Endothelial cell of umbilical vein (primary cell): ENCODE results near the gene RAB35. TPM values are rescaled to one million over a fixed set of nuclear protein-coding genes. Genes with fewer than 3 reads are reported as not detected.

ENCODE experiments used
- BruUV-seq: library from RNA; stranded (reverse); fragments of 400-500 nt; replicated peaks from 2 replicates; lab custom pipeline; 2021; lab: Mats Ljungman, UMichigan
- CTCF ChIA-PET: fragments of 300-600, 350-600 bp; sonication (Branson Sonifier 250); formaldehyde crosslinking; loops from one replicate; lab custom pipeline; 2021; ENCODE audit warnings: antibody characterized with exemption, inconsistent platforms; lab: Charles Lee
- POLR2A ChIA-PET: fragments of 300-600, 350-600 bp; sonication (Branson Sonifier 250); formaldehyde crosslinking; loops from one replicate; lab custom pipeline; 2021; ENCODE audit warnings: antibody characterized with exemption, inconsistent platforms; lab: Charles Lee
- DNase-seq: peaks from one replicate; pipeline ENCODE4 v3.0.0-alpha.2; 2011; ENCODE audit warnings: low read depth, low spot score
- FAIRE-seq: peaks from 2 replicates; lab custom pipeline; 2011; peaks lifted over from hg19 to GRCh38; lab: Jason Lieb, UNC
- H2AFZ ChIP-seq: 2 replicates; pipeline ENCODE4 v1.6.0; 2012; ENCODE audit warnings: low read depth, low read length, control low read depth, inconsistent platforms
- H3K27ac ChIP-seq: 2 replicates; pipeline ENCODE4 v1.5.1; 2011; ENCODE audit warnings: low read depth, mild to moderate bottlenecking, control low read depth, low read length, moderate library complexity; ENCODE audit not compliant: insufficient read depth
- H3K27me3 ChIP-seq, 2 experiments: 2 replicates each; pipeline versions ENCODE4 v1.6.0 to v1.6.1; 2011; ENCODE audit warnings: low read length in 2 of 2, mixed read lengths in 1 of 2; ENCODE audit not compliant: control insufficient read depth in 2 of 2, insufficient read depth in 2 of 2
- H3K36me3 ChIP-seq, 2 experiments: 2 replicates in 1 of 2; 3 replicates in 1 of 2; pipeline ENCODE4 v1.5.1; 2011; ENCODE audit warnings: low read length in 2 of 2, mild to moderate bottlenecking in 1 of 2, moderate library complexity in 1 of 2; ENCODE audit not compliant: control insufficient read depth in 2 of 2, insufficient read depth in 2 of 2; ENCODE audit errors: extremely low read depth in 1 of 2
- H3K4me1 ChIP-seq: 3 replicates; pipeline ENCODE4 v1.5.1; 2011; ENCODE audit warnings: mild to moderate bottlenecking, low read length; ENCODE audit not compliant: control insufficient read depth, insufficient read depth; ENCODE audit errors: extremely low read depth
- H3K4me2 ChIP-seq: 2 replicates; pipeline ENCODE4 v1.6.1; 2011; ENCODE audit warnings: low read length, control low read depth, mixed read lengths; ENCODE audit not compliant: insufficient read depth
- H3K4me3 ChIP-seq, 3 experiments: fragments of 200-600 bp in 1 of 3; sonication (generic), shearing (Covaris generic) in 1 of 3; replicated peaks in 1 of 3; 2 replicates each; pipeline ENCODE4 v1.5.1; 2011 to 2016; ENCODE audit warnings: control low read depth in 3 of 3, low read length in 3 of 3, mild to moderate bottlenecking in 2 of 3, inconsistent platforms in 1 of 3, low read depth in 1 of 3, moderate library complexity in 1 of 3; ENCODE audit not compliant: insufficient read depth in 1 of 3
- H3K79me2 ChIP-seq: 2 replicates; pipeline ENCODE4 v1.6.0; 2012; ENCODE audit warnings: low read length, inconsistent platforms; ENCODE audit not compliant: control insufficient read depth, insufficient read depth
- H3K9ac ChIP-seq: replicated peaks from 2 replicates; pipeline ENCODE3; 2011; ENCODE audit warnings: low read length, control low read depth; ENCODE audit not compliant: insufficient read depth; ENCODE audit errors: extremely low read depth
- H3K9me1 ChIP-seq: replicated peaks from 3 replicates; pipeline ENCODE4 v1.6.0; 2011; ENCODE audit warnings: mild to moderate bottlenecking, low read length; ENCODE audit not compliant: control insufficient read depth, insufficient read depth; ENCODE audit errors: extremely low read depth
- H3K9me3 ChIP-seq: replicated peaks from 2 replicates; pipeline ENCODE4 v1.5.1; 2012; ENCODE audit warnings: low read length, inconsistent platforms; ENCODE audit not compliant: control insufficient read depth, insufficient read depth
- H4K20me1 ChIP-seq: replicated peaks from 2 replicates; pipeline ENCODE3; 2011; ENCODE audit warnings: mild to moderate bottlenecking, low read length; ENCODE audit not compliant: control insufficient read depth, insufficient read depth; ENCODE audit errors: extremely low read depth
- EZH2 ChIP-seq: IDR thresholded peaks from 2 replicates; pipeline ENCODE4 v1.6.1; 2012; ENCODE audit warnings: borderline replicate concordance, low read depth, mild to moderate bottlenecking, moderate library complexity, low read length, inconsistent platforms; ENCODE audit not compliant: severe bottlenecking
- FOS ChIP-seq: IDR thresholded peaks from 2 replicates; pipeline ENCODE4 v1.6.1; 2011; ENCODE audit warnings: mild to moderate bottlenecking, low read length, moderate library complexity, borderline replicate concordance; ENCODE audit not compliant: insufficient read depth
- GATA2 ChIP-seq: IDR thresholded peaks from 2 replicates; pipeline ENCODE4 v1.7.0; 2011; ENCODE audit warnings: low read depth, mild to moderate bottlenecking, moderate library complexity, mixed read lengths, low read length; ENCODE audit not compliant: insufficient read length, insufficient read depth
- JUN ChIP-seq: IDR thresholded peaks from 2 replicates; pipeline ENCODE4 v1.6.1; 2011; ENCODE audit warnings: borderline replicate concordance, low read depth; ENCODE audit not compliant: insufficient read length, insufficient read depth
- MYC ChIP-seq: IDR thresholded peaks from one replicate; pipeline ENCODE4 v1.6.1; 2011; ENCODE audit warnings: mild to moderate bottlenecking, low read depth, low read length
- POLR2A ChIP-seq: IDR thresholded peaks from 2 replicates; pipeline ENCODE4 v1.6.1; 2012; ENCODE audit warnings: low read depth, mild to moderate bottlenecking, control low read depth, low read length
- POLR2AphosphoS5 ChIP-seq: IDR thresholded peaks from 2 replicates; pipeline ENCODE4 v1.6.1; 2012; ENCODE audit warnings: low read depth, mild to moderate bottlenecking, control low read depth, low read length, moderate library complexity; ENCODE audit not compliant: insufficient read depth
- dilution Hi-C: fragments of 300-500 bp; cut with MboI; formaldehyde crosslinking; loops from one replicate; pipeline ENCODE4 v1.15.0; 2019; ENCODE audit warnings: low sequenced_read_pairs; ENCODE audit not compliant: extremely low pct_ligation_motif_present
- intact Hi-C: fragments of 100-400 bp; cut with micrococcal nuclease; formaldehyde crosslinking; loops from one replicate; pipeline ENCODE4 v1.10.0; 2022
- polyA plus RNA-seq, 4 experiments: library from polyadenylated mRNA; depleted of rRNA in 3 of 4; stranded (reverse) in 3 of 4; unstranded in 1 of 4; fragments of >200 nt; gene quantifications; 2 replicates each; pipeline versions ENCODE4 v1.2.1 to v1.2.3, GENCODE V29; 2011 to 2012; ENCODE audit warnings: missing spikeins in 1 of 4
- total RNA-seq: library from RNA; stranded (reverse); gene quantifications from 2 replicates; pipeline ENCODE4 v1.2.3, GENCODE V29; 2021
- TF ChIP-seq, protein P1 (sequence below): IDR thresholded peaks from 2 replicates; pipeline ENCODE4 v1.6.1; 2011; ENCODE audit not compliant: insufficient read depth, insufficient read length
- TF ChIP-seq, protein P2 (sequence below), 2 donors: IDR thresholded peaks; 1 replicate in 1 of 2; 2 replicates in 1 of 2; pipeline ENCODE4 v1.5.1; 2011; ENCODE audit warnings: low read length in 2 of 2, mild to moderate bottlenecking in 2 of 2, moderate library complexity in 2 of 2, control low read depth in 1 of 2, inconsistent platforms in 1 of 2, low read depth in 1 of 2; ENCODE audit not compliant: insufficient read depth in 1 of 2; ENCODE audit errors: extremely low read depth in 1 of 2

RAB35 gene
- total and polyA plus RNA-seq, 2 donors (not counting 3 experiments of a cell fraction or from before 2014, with no cell fraction given), result 70.5 to 80.3 TPM

DNA sequence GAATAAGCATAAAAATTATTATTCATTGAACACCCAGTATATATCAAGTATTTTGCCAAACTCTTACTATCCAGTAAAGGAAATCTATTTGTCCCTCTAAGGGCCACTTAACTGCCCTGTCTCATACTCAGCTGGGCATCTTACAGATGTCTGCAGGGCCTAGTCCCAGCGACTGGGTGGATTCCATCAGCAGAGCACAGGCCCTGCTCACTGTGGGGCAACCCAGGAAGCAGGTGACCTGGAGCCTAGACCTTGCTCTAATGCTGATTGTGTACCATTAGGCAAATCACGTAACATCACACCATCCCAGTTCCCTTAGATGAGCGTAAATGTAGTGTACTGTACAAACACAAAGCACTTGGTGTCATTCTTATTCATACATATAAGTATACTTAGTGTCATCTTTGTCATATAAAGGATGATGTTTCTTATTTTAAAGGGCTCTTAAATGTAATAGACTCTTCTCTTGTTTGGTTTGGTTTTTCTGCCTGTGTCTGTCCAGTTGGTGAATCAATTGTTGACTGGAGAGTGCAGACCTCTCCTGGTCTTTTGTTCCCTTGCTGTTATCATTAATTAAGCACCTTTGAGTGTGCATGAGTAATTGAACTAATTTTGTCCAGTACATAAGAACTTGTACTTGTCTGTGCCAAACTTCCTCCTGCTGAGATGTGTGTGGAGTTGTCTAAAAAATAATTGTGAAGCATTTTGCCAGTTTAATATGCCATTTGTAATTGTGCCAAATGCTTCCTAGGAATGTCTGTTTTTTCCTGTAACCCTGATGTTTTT, 49.3 kb downstream of the RAB35 start:
- POLR2A ChIA-PET, result no interaction called here
- BruUV-seq, result no TSS peak
- DNase-seq, result no peak
- no peaks in the 10 kb centered on the region for H3K4me1 ChIP-seq
- dilution Hi-C loops (no loop called here), intact Hi-C loops (no loop called here)
- FAIRE-seq, result no peak
- H2AFZ ChIP-seq, result no peak overlapping the region
- TF ChIP-seq POLR2A, result no peak
- TF ChIP-seq FOS, result no peak
- no peak for TF ChIP-seq MYC
- no peak for TF ChIP-seq JUN
- no peak for TF ChIP-seq EZH2
- TF ChIP-seq, protein P1, sequence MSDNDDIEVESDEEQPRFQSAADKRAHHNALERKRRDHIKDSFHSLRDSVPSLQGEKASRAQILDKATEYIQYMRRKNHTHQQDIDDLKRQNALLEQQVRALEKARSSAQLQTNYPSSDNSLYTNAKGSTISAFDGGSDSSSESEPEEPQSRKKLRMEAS, result no peak
- no peak for TF ChIP-seq GATA2
- TF ChIP-seq, protein P2, sequence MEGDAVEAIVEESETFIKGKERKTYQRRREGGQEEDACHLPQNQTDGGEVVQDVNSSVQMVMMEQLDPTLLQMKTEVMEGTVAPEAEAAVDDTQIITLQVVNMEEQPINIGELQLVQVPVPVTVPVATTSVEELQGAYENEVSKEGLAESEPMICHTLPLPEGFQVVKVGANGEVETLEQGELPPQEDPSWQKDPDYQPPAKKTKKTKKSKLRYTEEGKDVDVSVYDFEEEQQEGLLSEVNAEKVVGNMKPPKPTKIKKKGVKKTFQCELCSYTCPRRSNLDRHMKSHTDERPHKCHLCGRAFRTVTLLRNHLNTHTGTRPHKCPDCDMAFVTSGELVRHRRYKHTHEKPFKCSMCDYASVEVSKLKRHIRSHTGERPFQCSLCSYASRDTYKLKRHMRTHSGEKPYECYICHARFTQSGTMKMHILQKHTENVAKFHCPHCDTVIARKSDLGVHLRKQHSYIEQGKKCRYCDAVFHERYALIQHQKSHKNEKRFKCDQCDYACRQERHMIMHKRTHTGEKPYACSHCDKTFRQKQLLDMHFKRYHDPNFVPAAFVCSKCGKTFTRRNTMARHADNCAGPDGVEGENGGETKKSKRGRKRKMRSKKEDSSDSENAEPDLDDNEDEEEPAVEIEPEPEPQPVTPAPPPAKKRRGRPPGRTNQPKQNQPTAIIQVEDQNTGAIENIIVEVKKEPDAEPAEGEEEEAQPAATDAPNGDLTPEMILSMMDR (IDR thresholded peaks at IDR 0.05; ENCODE audit: extremely low read depth in 1 of 2, insufficient read depth in 1 of 2, low read depth in 1 of 2, low read length in 2 of 2), result no peak
- TF ChIP-seq POLR2AphosphoS5, result no peak
- CTCF ChIA-PET, result no interaction called here
- H3K79me2 ChIP-seq, result no peaks in the 10 kb centered on the region
- H3K27me3 ChIP-seq, result peaks cover 25 to 37% of the 10 kb centered on the region in 2 experiments
- H3K27ac ChIP-seq, result no peak overlapping the region
- no peaks in the 10 kb centered on the region for H3K36me3 ChIP-seq
- no peaks in the 10 kb centered on the region for H3K9me3 ChIP-seq
- no peaks in the 10 kb centered on the region for H3K9me1 ChIP-seq
- no peak overlapping the region for H3K4me3 ChIP-seq
- H4K20me1 ChIP-seq, result no peaks in the 10 kb centered on the region
- H3K9ac ChIP-seq, result no peak overlapping the region
- H3K4me2 ChIP-seq, result no peak overlapping the region
